ENCODE results near the gene SLC13A5.
"Not testable (repeated sequence)": the region's sequence is repeated elsewhere in the genome, so short reads cannot be mapped to it uniquely, and the experiment has no call there.

SLC13A5 gene

DNA sequence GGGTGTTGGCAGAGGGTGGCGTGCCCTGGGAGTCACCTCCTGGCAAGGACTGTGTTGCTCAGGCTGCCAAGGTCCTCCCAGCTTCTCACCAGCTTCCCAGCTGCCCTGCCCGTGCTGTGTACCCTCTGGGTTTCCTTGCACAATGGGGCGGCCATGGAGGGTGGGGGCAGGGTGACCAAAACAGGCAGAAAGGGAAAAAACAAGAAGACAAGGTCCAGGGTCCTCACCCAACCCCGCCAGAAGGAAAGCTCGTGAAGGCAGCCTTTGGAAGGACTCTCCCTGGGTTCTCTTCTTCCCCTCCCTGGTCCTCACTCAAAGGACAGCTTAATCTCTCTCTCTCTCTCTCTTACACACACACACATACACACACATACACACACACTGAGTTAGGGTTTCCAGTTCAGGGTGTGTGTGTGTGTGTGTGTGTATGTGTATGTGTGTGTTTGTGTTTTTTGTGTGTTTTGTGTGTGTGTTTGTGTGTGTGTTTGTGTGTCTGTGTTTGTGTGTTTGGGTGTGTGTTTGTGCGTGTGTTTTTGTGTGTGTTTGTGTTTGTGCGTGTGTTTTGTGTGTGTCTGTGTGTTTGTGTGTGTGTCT lies 2.0 kb downstream of the SLC13A5 start:
- no peak for DNase-seq (ENCODE audit: low read depth in 2 of 2)

DNA sequence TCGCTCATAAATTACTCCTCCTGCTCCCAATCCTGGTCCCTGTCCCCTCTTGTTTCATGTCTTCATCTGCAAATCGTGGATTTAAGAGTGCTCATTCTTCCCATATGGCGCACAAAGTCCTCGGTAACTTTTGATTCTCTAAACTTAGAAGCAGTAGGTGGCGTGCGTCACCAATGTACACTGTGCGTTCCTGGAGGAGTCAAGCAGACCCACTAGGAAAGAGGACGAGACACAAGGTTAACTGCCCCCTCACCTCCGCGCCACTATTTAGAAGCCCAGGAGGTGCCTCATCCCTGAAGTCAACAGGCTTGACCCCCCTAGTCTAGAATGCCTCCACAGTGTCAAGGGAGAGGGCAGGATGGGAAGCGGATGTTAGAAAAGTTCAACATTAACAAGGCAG lies 2.9 kb downstream of the SLC13A5 start:
- no peak for DNase-seq (ENCODE audit: low read depth in 2 of 2)

DNA sequence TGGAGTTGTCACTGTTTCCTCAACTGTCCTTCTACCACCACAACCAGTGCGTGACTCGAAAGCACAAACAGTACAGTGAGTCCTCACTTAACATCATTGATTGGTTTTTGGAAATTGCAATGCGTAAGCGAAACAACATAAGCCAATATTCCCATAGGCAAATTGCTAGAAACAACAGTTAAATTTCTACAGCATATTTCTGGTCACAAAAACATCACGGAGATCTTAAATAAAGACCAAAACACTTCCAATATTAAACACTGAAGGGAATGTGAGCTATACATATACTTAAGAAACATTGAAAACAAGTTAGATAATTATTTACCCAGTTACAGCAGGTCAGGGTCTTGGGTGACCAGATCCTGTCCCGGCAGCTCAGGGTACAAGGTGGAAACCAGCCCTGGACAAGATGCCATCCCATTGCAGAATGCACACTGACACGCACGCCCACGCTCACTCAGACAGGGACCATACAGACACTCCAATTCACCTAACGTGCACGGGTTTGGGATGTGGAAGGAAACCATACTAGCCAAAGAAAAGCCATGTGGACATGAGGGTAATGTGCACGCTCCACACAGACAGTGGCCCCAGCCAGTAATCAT lies 4.7 kb downstream of the SLC13A5 start:
- no peak for DNase-seq (ENCODE audit: low read depth in 2 of 2)

DNA sequence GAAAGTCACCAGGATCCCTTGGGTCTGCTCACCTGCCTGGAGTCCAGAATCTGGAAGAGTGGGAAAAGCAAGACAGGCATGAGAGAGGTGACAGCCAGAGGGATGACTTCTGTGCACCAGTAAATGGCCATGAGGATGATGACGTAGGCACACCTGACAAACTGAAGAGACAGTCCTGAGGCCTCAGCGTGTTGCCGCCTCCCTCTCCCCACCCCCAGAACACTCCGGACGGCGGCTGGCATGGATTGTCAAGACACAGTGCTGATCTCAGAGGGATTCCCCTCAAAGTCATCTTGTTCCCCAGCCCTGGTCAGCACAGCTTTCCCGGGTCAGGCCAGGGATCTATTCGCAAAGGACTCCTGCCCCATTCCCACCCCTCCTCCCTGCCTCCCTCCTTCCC lies 6.2 kb downstream of the SLC13A5 start:
- no peak for DNase-seq (ENCODE audit: low read depth in 2 of 2)

DNA sequence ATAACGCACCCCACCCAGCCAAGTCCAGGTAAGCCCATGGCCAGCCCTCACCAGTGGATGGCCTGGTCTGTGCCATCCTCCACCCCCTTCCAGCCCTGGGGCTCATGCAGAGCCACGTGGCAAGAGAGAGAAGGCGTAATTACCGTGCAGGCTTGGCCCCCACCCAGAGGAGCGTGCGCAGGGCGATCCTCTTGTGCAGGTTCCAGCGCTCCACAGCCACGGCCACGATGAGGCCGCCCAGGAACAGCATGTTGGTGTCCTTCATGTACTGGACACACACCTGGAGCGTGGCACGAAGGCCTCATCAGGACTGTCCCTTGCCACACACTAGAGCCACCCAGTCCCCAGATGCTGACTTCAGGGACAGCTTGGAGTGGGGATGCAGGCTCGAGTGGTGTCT lies 6.7 kb downstream of the SLC13A5 start:
- DNase-seq (ENCODE audit: low read depth in 2 of 2), result no peak

DNA sequence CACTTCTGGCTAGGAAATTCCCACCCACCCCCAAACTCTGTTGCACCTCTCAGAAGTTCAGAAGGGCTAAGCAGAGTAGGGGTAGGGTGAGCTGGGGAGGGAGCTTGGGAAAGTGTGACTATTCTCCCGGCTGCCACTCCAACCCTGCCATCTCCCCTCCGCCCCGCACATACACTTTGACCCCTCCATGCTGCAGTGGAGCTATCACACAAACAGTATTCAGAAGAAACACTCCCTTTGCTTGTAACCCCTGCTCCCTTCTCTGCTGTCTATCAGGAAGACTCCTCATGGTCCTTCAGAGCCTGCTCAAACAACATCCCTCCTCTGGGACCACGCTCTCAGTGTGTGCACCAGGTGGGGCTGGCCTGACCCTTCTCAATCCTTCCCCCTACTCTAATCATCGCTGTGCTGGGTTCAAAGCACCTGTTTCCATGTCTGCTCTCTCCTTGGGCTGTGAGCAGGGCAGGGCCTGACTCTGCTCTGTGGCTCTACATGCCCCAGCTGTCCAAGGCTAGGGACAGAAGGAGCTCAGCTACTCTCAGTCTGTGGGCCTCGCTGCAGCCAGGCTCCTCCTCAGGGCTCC lies 8.6 kb downstream of the SLC13A5 start:
- DNase-seq (ENCODE audit: low read depth in 2 of 2), result no peak

DNA sequence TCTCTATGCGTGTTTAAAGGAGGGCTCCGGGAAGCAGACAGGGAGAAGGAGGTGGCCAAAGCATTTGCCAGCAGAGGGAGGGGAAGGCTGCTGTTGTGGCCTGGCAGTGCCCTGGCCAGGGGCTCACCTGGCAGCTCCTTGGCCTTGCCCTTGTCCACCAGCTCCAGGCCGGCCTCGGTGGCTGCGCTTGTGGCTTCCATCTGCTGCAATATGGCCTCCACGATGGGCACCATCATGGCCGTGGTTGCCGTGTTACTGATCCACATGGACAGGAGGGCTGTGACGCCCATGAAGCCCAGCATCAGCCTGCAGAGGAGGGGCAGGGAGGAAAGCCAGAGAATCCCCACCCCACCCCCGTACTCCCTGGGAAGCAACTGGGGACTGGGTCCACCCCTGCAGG lies 9.4 kb downstream of the SLC13A5 start:
- DNase-seq (ENCODE audit: low read depth in 2 of 2), result no peak

DNA sequence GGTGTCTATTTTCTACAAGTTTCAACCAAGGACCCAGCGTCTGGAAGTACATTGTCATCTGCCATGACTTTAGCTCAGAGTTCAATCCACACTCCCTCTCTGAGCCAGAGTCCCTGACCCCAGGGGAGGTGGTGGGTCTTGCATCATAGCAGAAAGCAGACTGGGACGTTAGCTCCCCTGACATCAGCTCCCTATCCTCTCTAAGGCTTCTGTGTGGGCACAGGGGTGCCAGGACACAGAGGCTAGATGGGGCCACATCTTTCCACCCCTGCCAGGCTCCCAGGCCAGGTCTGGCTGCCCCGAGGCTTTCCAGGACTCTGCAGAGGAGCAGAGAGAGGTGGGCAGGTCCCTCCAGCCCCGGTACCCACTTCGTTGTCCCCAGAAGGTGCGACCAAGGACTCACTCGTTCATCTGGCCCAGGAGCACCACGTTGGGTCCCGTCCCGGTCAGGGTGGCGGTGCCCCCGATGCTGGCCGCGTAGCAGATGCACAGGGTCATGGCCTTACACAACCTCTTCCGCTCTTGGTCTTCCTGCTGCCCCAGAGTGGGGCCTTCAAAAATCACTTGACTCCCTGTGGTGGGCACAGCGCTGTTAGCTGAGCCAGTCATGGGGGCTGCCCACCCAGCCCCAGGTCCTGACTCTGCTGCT lies 10.5 kb downstream of the SLC13A5 start:
- no peak for DNase-seq (ENCODE audit: low read depth in 2 of 2)

DNA sequence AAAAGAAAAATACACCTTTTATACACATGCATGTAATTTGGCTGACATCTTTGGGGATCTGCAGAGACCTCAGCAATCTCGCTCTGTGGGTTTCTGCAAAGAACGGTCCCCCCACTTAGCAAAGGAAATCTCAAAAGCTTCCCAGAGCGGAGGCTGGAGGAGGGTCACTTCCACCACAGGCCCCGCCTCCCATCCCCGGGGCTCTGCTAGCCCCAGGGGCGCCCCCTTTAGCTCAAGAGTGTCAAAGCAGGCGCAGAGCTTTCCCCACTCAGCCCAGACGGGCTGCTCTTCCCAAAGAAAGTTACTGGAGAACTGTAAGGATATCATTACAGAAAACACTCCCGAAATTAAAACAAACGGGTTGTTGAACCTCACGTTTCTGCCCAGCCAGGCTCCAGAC lies 11.4 kb downstream of the SLC13A5 start:
- DNase-seq (ENCODE audit: low read depth in 2 of 2), result peak; percentile 18 to 30

DNA sequence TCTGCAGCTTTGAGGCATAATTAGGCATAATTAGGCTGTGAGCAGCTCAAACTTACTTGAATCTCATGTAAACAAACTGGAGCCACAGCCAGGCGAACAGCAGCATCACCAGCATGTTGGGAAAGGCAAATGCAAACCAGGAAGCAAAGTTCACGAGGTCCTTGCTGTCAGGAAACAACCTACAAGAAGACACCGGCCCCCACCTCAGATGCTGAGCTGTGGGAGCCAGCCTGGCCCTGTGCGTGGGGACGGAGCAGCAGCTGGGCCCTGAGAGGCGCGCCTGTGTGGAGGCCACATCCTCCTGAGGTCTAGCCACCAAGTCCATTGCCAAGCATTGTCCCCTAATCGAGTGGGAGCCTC lies 12.2 kb downstream of the SLC13A5 start:
- DNase-seq (ENCODE audit: low read depth in 2 of 2), result no peak

DNA sequence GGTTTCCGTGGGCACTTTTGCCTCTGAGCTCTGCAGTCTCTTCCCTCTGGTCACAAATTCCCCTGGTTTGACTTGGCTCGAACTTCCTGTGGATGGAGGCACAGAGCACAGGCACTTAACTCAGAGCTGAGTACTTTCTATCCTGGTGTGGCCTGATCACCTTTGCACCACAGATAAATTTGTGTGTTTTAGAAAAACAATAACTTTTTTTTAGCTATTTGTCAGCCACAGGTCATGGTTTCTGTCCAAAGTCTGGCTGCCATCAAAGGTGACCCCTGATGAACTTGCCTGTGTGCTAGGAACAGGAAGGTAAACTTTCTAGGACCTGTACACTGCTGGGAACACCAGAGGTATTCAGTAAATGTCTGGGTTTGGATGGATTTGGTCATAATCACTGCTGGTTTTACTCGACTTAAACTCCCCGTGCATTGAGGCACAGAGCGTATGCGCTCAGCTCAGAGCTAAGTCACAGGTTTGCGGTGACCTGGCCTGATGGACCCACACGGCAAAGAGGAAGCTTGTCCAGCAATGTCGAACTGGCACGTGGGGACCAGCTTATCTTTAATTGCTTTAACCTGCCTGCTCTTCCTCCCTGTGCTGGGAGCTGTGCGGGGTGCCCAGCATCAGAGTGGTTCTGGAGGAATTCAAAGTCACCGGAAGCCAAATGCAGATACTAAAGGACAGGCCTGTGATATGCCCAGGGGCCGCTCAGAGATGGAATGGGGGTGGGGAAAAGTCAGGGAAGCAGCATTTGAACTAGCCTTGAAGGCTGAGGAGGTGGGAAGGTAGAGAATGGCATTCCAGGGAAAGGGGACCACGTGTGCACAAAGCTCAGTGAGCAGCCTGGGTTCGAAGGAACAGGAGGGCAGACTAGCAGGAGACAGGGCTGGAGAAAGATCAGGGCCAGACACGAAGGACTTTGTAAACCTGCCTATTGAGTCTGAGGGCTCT lies 12.9 kb downstream of the SLC13A5 start:
- DNase-seq (ENCODE audit: low read depth in 2 of 2), result no peak

DNA sequence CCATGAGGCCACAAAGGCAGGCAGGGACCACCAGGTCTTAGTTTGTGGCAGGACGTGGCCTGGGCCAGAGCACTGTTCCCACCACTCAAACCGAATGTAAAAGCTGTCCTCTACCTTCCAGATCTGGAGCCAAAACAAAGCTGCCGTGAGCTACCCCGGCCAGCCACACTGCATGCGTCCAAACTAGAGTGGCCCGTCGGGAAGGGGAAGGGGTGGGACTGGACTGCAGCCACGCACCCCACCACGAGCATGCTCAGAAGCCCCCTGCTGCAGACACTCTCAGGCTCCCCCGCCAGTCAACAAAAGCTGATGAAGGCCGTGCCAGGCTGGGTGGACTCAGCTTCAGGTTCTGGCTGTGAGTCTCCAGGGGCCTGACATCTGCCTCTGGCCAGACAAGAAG lies 15.2 kb downstream of the SLC13A5 start:
- no peak for DNase-seq (ENCODE audit: low read depth in 2 of 2)

DNA sequence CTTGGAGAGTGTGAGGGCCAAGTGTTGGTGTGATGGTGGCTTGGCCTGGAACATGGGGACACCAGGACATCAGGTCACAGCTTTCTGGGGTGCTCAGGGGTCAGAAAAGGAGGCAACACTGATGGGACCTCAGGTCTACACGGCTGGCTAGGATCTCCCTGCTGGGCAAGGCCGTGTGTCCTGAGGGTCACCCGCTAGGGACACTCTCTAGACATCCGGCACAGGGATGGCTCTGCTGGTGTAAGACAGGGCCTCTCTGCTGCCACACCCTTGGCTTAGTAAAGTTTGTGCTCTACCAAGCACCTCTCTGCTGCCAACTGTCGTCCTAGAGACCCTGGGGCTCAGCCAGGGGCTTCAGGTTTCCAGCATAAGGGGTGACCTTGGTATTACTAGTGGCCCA lies 16.3 kb downstream of the SLC13A5 start:
- no peak for DNase-seq (ENCODE audit: low read depth in 2 of 2)

DNA sequence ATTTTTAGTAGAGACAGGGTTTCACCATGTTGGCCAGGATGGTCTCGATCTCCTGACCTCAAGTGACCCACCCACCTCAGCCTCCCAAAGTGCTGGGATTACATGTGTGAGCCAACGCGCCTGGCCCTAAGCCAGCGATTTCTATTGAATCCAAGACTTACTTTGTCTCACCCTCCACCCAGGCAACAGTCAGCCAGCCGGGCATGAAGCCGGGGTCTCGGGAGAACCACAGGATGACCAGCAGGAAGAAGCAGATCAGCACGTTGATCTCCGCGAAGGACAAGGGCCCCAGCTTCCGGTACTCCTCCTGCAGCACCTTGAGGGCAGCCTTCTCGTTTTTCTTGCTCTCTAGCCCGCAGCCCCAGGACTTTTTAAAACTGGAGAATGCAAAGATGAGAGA lies 17.6 kb downstream of the SLC13A5 start:
- no peak for DNase-seq (ENCODE audit: low read depth in 2 of 2)

DNA sequence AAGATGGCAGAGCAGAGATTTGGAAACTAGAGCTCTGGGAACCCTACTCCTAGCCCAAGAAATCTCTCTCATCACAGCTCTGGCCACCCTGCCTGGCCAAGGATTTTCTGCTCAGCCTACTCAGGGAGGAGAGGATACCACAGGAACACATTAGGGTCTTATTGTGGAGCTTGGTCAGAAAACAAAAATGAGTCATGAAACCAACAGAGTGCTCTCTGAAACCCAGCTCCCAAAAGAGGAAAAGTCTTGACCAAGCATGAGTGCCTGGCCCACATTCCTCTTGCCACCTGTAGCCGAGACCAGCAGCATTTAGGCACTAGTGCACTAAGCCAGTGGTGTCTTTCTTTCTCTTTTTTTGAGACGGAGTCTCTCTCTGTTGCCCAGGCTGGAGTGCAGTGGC lies 18.1 kb downstream of the SLC13A5 start:
- DNase-seq (ENCODE audit: low read depth in 2 of 2), result no peak

DNA sequence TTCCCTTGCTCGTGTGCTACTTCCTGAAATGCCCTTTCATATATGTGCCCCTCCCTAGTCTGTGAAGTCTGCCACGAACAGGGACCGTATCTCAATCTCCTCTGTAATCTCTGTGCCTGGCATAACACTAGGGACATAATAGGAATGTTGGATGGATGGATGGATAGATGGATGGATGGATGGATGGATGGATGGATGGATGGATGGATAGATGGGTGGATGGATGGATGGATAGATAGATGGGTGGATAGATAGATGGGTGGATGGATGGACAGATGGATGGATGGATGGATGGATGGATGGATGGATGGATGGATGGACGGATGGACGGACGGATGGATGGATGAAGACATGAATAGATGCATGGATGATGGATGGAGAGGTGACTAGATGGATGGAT lies 21.2 kb downstream of the SLC13A5 start:
- DNase-seq (ENCODE audit: low read depth in 2 of 2), result not testable (repeated sequence)

DNA sequence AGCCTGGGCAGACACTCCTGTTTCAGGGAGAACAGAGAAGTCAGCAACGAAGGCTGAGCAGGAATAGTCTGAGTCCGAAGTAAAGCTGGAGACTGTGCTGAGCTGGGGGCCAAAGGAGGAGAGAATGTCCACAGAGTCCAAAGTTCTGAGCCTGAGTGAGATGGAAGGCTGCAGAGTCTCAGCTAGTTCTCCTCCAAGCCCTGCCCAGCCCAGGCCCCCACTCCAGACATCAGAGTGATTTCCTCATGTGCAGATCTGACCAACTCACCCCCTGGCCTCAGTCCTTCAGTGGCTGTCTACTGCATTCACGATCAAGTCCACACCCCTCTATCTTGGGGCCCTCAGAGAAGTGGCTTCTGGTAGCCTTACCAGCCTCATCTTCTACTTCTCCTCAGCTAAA lies 21.6 kb downstream of the SLC13A5 start:
- DNase-seq (ENCODE audit: low read depth in 2 of 2), result no peak

DNA sequence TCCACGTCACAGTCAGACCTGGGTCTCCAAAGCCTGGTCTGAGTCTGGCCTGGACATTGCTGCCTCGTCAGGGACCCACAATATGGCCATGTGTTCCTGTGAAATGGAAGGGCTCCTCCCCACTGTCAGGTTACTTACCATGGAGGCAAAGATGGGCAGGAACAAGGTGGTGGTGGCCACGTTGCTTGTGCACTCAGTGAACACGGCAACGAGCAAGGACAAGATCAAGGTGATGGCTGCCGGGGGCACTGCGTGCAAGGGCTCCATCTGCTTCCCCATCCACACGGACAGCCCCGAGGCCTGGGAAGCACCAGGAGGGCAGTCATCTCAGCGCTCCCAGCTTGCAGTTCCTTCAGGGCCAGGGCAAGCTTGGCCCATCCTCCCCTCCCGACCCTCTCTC lies 22.5 kb downstream of the SLC13A5 start:
- DNase-seq (ENCODE audit: low read depth in 2 of 2), result no peak

DNA sequence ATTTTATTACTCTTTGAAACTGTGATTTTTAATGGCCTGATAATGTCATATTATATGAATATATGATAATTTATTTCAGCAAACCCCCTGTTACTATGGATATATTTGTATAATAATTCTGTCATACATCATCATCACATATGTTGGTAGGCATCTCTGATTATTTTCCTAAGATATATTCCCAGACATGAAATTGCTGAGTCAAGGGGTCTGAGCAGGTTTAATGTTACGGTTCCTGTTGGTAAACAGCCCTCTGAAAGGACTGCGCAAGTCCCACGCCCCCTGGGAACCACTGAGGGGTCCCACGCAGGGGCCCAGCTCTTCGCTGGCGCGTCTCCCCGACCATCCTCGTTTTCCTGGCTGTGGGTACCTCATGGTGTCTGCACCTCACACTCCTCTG lies 24.2 kb downstream of the SLC13A5 start:
- DNase-seq (ENCODE audit: low read depth in 2 of 2), result no peak

DNA sequence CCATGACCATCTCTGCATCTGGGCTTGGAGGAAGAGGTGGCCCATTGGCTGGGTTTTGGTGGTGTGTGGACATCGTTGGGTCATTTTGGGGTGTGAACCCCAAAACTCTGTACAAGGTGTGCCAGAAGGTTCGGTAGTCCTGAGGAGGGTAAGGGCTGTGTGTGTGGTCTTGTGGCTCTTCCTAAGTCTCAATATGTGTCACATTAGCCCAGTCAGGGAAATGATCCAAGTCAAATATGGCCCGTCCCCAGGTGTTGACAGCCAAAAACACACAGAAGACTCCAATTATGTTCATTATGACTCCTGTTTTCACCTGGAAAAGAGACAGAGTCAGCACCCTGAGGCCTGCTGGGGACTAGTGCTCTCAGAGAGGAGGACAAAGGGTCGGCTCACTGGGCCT lies 27.1 kb downstream of the SLC13A5 start:
- no peak for DNase-seq (ENCODE audit: low read depth in 2 of 2)

DNA sequence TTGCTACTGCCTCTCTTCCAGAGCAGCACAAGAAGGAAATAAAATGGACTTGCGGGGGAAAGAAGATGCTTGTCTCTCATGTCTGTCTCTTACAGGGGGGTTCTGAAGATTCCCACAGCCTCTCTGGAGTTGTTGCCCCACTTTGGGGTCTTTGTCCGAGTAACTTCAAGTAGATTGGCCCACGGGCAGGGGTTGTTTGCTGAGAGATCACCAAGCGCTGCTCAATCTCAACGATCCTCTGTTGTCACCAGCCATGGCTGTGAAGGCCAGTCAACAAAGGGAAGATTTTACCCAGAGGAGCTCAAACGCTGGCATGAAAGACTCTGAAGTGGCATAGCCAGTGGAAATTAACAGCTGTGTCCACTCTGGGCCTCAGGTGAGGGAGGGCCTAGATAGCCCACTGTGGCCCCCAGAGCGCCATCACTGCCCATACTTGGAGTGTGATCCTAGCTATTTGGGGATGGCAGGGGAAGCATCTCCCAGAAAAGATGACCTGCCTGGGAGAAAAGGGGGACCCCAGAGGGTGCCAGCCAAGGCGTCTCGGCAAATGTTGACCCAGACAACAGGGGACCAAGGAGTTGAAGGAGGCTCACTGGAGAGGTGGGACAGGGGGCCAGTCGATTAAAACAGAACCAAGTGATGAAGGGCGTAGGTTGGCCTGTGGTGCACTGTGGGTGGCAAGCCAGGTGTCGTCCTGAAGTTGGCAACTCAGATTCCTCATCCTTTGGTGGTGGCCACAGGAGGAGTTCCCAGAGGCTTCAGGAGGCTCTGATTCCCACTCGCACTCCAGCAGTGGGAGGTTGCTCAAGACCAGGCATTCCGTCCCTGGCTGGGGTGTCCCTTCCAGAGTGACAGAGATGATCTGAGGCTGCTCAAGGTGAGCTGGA lies 28.0 kb downstream of the SLC13A5 start:
- no peak for DNase-seq (ENCODE audit: low read depth in 2 of 2)
